GM12891 (cell line): ENCODE data around the gene ADSL.

Experiments
- PAX5 ChIP-seq: IDR thresholded peaks from 2 replicates; pipeline ENCODE4 v1.6.1; 2011; ENCODE audit warnings: low read length, moderate library complexity, mild to moderate bottlenecking; ENCODE audit not compliant: insufficient read depth, severe bottlenecking
- POLR2A ChIP-seq: IDR thresholded peaks from 2 replicates; pipeline ENCODE4 v1.6.1; 2011; ENCODE audit warnings: low read depth, low read length, control low read depth
- POLR2AphosphoS5 ChIP-seq: IDR thresholded peaks from 2 replicates; pipeline ENCODE4 v1.6.1; 2011; ENCODE audit warnings: low read depth, low read length, control low read depth
- SPI1 ChIP-seq: IDR thresholded peaks from 2 replicates; pipeline ENCODE4 v1.6.1; 2011; ENCODE audit warnings: low read depth, low read length, control low read depth
- TAF1 ChIP-seq: IDR thresholded peaks from 2 replicates; pipeline ENCODE4 v1.6.1; 2011; ENCODE audit warnings: low read depth, low read length, control low read depth

- TF ChIP-seq POLR2A, result no peak
- TF ChIP-seq TAF1, result no peak
- no peak for TF ChIP-seq POLR2AphosphoS5
- no peak for TF ChIP-seq SPI1
- no peak for TF ChIP-seq PAX5
Measured at GRCh38 chr22:40419718-40420117, 73.4 kb downstream of the ADSL start.
